Measurements from ENCODE around the gene STAT3.
"Not testable (repeated sequence)": the region's sequence is repeated elsewhere in the genome, so short reads cannot be mapped to it uniquely, and the experiment has no call there.

STAT3 gene

GRCh38 chr17:42380935-42381334 lies 7.3 kb downstream of the STAT3 start (continued):
- no peak for TF ChIP-seq CREB5 (CRISPR knock-in tag; IDR thresholded peaks at IDR 0.05; ENCODE audit: low read depth)
- TF ChIP-seq ZNF70 (CRISPR knock-in tag; IDR thresholded peaks at IDR 0.05) = no peak
- TF ChIP-seq BACH2 (CRISPR knock-in tag; IDR thresholded peaks at IDR 0.05; ENCODE audit: borderline replicate concordance) = no peak
- no peak for TF ChIP-seq ESRRG (CRISPR knock-in tag; IDR thresholded peaks at IDR 0.05)
- TF ChIP-seq ZFP30 (CRISPR knock-in tag; IDR thresholded peaks at IDR 0.05) = no peak
- no peak for TF ChIP-seq OSR1 (CRISPR knock-in tag; IDR thresholded peaks at IDR 0.05)

- peak; percentile 56 for ATAC-seq
- TF ChIP-seq ARNTL (CRISPR knock-in tag; IDR thresholded peaks at IDR 0.05; ENCODE audit: borderline replicate concordance, low read depth) = no peak
- no peak for TF ChIP-seq CSRNP3 (CRISPR knock-in tag; IDR thresholded peaks at IDR 0.05)
- TF ChIP-seq CREB5 (CRISPR knock-in tag; IDR thresholded peaks at IDR 0.05; ENCODE audit: low read depth) = no peak
- no peak for TF ChIP-seq ZNF8 (CRISPR knock-in tag; IDR thresholded peaks at IDR 0.05)
- TF ChIP-seq CSDC2 (CRISPR knock-in tag; IDR thresholded peaks at IDR 0.05) = no peak
Measured at GRCh38 chr17:42378959-42379594, 9.2 kb downstream of the STAT3 start.

DNA sequence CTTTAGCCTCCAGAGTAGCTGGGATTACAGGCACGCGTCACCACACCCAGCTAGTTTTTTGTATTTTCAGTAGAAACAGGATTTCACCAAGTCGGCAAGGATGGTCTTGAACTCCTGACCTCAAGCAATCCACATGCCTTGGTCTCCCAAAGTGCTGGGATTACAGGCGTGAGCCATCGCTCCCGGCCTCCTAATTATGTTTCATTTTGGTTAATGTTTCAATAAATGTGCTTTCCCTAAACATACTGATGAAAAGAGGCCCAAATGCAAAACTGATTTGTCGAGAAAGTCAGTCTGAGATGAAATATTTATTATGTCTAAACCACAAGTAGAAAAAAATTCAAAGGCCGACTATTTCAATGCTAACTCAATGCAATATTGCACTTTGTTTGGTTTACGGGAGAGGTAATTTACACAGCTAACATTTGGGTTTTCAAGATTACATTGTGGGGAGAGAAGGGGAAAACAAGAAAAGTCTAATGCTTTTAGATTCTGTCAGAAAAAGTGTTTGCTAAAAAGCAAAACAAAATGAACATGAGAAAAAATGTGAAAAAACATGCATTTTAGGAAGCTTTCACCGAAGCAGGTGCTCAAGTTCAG lies 9.8 kb downstream of the STAT3 start:
- TF ChIP-seq CREB5 (CRISPR knock-in tag; IDR thresholded peaks at IDR 0.05; ENCODE audit: low read depth) (no peak), ARNTL (CRISPR knock-in tag; IDR thresholded peaks at IDR 0.05; ENCODE audit: borderline replicate concordance, low read depth) (no peak), TOX (CRISPR knock-in tag; IDR thresholded peaks at IDR 0.05; ENCODE audit: borderline replicate concordance) (no peak), ZC3H10 (CRISPR knock-in tag; IDR thresholded peaks at IDR 0.05) (no peak), SNAI2 (CRISPR knock-in tag; IDR thresholded peaks at IDR 0.05) (no peak), RARB (CRISPR knock-in tag; IDR thresholded peaks at IDR 0.05) (no peak)
- TF ChIP-seq, protein P1, sequence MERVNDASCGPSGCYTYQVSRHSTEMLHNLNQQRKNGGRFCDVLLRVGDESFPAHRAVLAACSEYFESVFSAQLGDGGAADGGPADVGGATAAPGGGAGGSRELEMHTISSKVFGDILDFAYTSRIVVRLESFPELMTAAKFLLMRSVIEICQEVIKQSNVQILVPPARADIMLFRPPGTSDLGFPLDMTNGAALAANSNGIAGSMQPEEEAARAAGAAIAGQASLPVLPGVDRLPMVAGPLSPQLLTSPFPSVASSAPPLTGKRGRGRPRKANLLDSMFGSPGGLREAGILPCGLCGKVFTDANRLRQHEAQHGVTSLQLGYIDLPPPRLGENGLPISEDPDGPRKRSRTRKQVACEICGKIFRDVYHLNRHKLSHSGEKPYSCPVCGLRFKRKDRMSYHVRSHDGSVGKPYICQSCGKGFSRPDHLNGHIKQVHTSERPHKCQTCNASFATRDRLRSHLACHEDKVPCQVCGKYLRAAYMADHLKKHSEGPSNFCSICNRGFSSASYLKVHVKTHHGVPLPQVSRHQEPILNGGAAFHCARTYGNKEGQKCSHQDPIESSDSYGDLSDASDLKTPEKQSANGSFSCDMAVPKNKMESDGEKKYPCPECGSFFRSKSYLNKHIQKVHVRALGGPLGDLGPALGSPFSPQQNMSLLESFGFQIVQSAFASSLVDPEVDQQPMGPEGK (CRISPR knock-in tag; IDR thresholded peaks at IDR 0.05; ENCODE audit: borderline replicate concordance) = no peak
- no peak for ATAC-seq

GRCh38 chr17:42373896-42374295 lies 14.3 kb downstream of the STAT3 start:
- ATAC-seq = no peak
- no peak for TF ChIP-seq OSR1 (CRISPR knock-in tag; IDR thresholded peaks at IDR 0.05)

DNA sequence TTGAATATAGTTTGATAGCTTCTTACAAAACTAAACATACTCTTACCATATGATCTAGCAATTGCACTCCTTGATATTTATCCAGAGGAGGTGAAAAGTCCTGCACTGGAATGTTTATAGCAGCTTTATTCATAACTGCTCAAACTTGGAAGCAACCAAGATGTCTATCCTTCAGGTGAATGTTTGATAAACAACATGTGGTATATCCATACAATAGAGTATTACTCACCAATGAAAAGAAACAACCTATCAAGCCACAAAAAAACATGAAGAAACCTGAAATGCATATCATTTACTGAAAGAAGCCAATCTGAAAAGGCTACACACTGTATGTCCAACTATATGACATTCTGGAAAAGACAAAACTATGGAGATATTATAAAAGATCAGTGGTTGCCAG lies 16.1 kb downstream of the STAT3 start:
- no peak for ATAC-seq
- no peak for TF ChIP-seq SNAI2 (CRISPR knock-in tag; IDR thresholded peaks at IDR 0.05)
- TF ChIP-seq ISL1 (CRISPR knock-in tag; IDR thresholded peaks at IDR 0.05) = no peak
- no peak for TF ChIP-seq ZFP30 (CRISPR knock-in tag; IDR thresholded peaks at IDR 0.05)
- TF ChIP-seq TOX (CRISPR knock-in tag; IDR thresholded peaks at IDR 0.05; ENCODE audit: borderline replicate concordance) = no peak
- no peak for TF ChIP-seq CREB5 (CRISPR knock-in tag; IDR thresholded peaks at IDR 0.05; ENCODE audit: low read depth)
- TF ChIP-seq PPARA (CRISPR knock-in tag; IDR thresholded peaks at IDR 0.05; ENCODE audit: borderline replicate concordance) = no peak
- TF ChIP-seq ZNF8 (CRISPR knock-in tag; IDR thresholded peaks at IDR 0.05) = peak; percentile 98

GRCh38 chr17:42368797-42369561 lies 19.3 kb downstream of the STAT3 start:
- not testable (repeated sequence) for ATAC-seq

DNA sequence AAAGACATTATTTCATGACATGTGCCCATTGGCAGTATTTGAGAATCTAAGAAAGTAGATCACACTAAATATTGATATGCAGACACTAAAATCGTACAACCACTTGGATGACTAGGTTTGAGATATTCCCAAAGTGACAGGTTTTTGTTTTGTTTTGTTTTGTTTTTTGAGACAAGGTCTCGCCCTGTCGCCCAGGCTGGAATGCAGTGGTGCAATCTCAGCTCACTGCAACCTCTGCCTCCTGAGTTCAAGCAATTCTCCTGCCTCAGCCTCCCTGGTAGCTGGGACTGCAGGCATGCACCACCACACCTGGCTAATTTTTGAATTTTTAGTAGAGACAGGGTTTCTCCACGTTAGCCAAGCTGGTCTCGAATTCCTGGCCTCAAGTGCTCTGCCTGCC lies 19.9 kb downstream of the STAT3 start:
- not testable (repeated sequence) for ATAC-seq

GRCh38 chr17:42366176-42367023 lies 21.8 kb downstream of the STAT3 start:
- not testable (repeated sequence) for ATAC-seq

Measured in SK-N-SH treated with all-trans-retinoic acid at 6 μM for 48 hours (cell line).